GM12878 (cell line): ENCODE data around the gene BCL2L14. TPM values are rescaled to one million over a fixed set of nuclear protein-coding genes. Genes with fewer than 3 reads are reported as not detected.
A peak's percentile ranks its signal among the peaks of the same experiment; 100 is the strongest.

Source experiments
- ASH2L ChIP-seq: fragments of 300-600, 200-600 bp; sonication (generic); IDR thresholded peaks from 2 replicates; pipeline ENCODE4 v1.6.1; 2017; ENCODE audit warnings: low read depth, mild to moderate bottlenecking, borderline replicate concordance
- BCL11A ChIP-seq: IDR thresholded peaks from 2 replicates; pipeline ENCODE4 v1.6.1; 2011; ENCODE audit warnings: low read depth, low read length
- CHD1 ChIP-seq: IDR thresholded peaks from 2 replicates; pipeline ENCODE4 v1.6.1; 2012; ENCODE audit warnings: low read depth, low read length, improper control_type of control experiment
- GATAD2B ChIP-seq: fragments of 450-650 bp; conservative IDR thresholded peaks from 2 replicates; pipeline ENCODE4 v1.6.1; 2017; ENCODE audit warnings: low read depth, mild to moderate bottlenecking, moderate library complexity
- HCFC1 ChIP-seq: fragments of 150-350 bp; IDR thresholded peaks from 2 replicates; pipeline ENCODE4 v1.6.1; 2014; ENCODE audit warnings: low read length
- HDAC6 ChIP-seq: fragments of 200-600 bp; sonication (generic); IDR thresholded peaks from one replicate; pipeline ENCODE4 v1.8.0; 2017; ENCODE audit warnings: antibody characterized with exemption; ENCODE audit not compliant: unreplicated experiment
- HDGF ChIP-seq: fragments of 450-650 bp; IDR thresholded peaks from 2 replicates; pipeline ENCODE4 v1.6.1; 2016; ENCODE audit warnings: antibody characterized with exemption
- NBN ChIP-seq: fragments of 450-650 bp; IDR thresholded peaks from 2 replicates; pipeline ENCODE4 v1.6.1; 2016
- PML ChIP-seq: IDR thresholded peaks from 2 replicates; pipeline ENCODE4 v1.6.1; 2012; ENCODE audit warnings: low read length, inconsistent platforms
- RB1 ChIP-seq: fragments of 450-650 bp; formaldehyde crosslinking; IDR thresholded peaks from 2 replicates; pipeline ENCODE4 v1.6.1; 2017; ENCODE audit warnings: mild to moderate bottlenecking, borderline replicate concordance
- TBL1XR1 ChIP-seq: IDR thresholded peaks from 2 replicates; pipeline ENCODE4 v1.6.1; 2012; ENCODE audit warnings: low read depth, low read length, improper control_type of control experiment
- YBX1 ChIP-seq: fragments of 450-650 bp; IDR thresholded peaks from 2 replicates; pipeline ENCODE4 v1.6.1; 2016; ENCODE audit warnings: antibody characterized with exemption
- ZNF217 ChIP-seq: fragments of 450-650 bp; IDR thresholded peaks from 2 replicates; pipeline ENCODE4 v1.6.1; 2017; ENCODE audit warnings: antibody characterized with exemption, mild to moderate bottlenecking
- ZNF24 ChIP-seq: fragments of 450-650 bp; IDR thresholded peaks from 2 replicates; pipeline ENCODE4 v1.6.1; 2017; ENCODE audit warnings: antibody characterized with exemption, mild to moderate bottlenecking
- ZNF274 ChIP-seq: IDR thresholded peaks from one replicate; pipeline ENCODE4 v1.8.0; 2011; ENCODE audit not compliant: insufficient read length, insufficient read depth
- ZNF384 ChIP-seq: IDR thresholded peaks from 2 replicates; pipeline ENCODE4 v1.6.1; 2012; ENCODE audit warnings: low read depth, mild to moderate bottlenecking, low read length, improper control_type of control experiment, borderline replicate concordance
- polyA plus RNA-seq, 11 experiments: library from polyadenylated mRNA; depleted of rRNA in 4 of 11; unstranded in 6 of 11; stranded (reverse) in 5 of 11; fragments of >200 nt; fragmentation: Nextera tagmentation in 4 of 11; fragmentation: Illumina TruSeq in 1 of 11; extraction: Ambion mirVana in 4 of 11; extraction: Trizol in 1 of 11; gene quantifications; 1 replicate in 1 of 11; 2 replicates in 10 of 11; pipeline versions ENCODE4 v1.2.1 to v1.2.3, GENCODE V29; 2011 to 2016; ENCODE audit warnings: inconsistent platforms in 2 of 11, missing spikeins in 2 of 11, low read depth in 1 of 11
- total RNA-seq, 4 experiments: library from RNA; depleted of rRNA in 3 of 4; stranded (reverse); fragments of >200 nt in 3 of 4; fragmentation: Illumina TruSeq in 1 of 4; extraction: Trizol in 1 of 4; gene quantifications; 2 replicates each; pipeline versions ENCODE4 v1.2.1 to v1.2.3, GENCODE V29; 2013 to 2021
- TF ChIP-seq, protein P1 (sequence below): fragments of 450-650 bp; IDR thresholded peaks from 2 replicates; pipeline ENCODE4 v1.6.1; 2017; ENCODE audit warnings: mild to moderate bottlenecking, moderate library complexity
- TF ChIP-seq, protein P2 (sequence below): IDR thresholded peaks from 2 replicates; pipeline ENCODE4 v1.6.1; 2012; ENCODE audit warnings: mild to moderate bottlenecking, low read depth, low read length
- TF ChIP-seq, protein P3 (sequence below): IDR thresholded peaks from 2 replicates; pipeline ENCODE4 v1.6.1; 2011; ENCODE audit warnings: mild to moderate bottlenecking, low read depth, low read length, moderate library complexity; ENCODE audit not compliant: insufficient replicate concordance
- TF ChIP-seq, protein P4 (sequence below): fragments of 450-650 bp; IDR thresholded peaks from 2 replicates; pipeline ENCODE4 v1.6.1; 2017; ENCODE audit warnings: low read depth, mild to moderate bottlenecking, moderate library complexity

Gene BCL2L14
- total and polyA plus RNA-seq, 10 of the 15 experiments (the other 5 are each of a cell fraction or from before 2014, with no cell fraction given) = 0.59 to 2.5 (median 0.90) TPM

DNA sequence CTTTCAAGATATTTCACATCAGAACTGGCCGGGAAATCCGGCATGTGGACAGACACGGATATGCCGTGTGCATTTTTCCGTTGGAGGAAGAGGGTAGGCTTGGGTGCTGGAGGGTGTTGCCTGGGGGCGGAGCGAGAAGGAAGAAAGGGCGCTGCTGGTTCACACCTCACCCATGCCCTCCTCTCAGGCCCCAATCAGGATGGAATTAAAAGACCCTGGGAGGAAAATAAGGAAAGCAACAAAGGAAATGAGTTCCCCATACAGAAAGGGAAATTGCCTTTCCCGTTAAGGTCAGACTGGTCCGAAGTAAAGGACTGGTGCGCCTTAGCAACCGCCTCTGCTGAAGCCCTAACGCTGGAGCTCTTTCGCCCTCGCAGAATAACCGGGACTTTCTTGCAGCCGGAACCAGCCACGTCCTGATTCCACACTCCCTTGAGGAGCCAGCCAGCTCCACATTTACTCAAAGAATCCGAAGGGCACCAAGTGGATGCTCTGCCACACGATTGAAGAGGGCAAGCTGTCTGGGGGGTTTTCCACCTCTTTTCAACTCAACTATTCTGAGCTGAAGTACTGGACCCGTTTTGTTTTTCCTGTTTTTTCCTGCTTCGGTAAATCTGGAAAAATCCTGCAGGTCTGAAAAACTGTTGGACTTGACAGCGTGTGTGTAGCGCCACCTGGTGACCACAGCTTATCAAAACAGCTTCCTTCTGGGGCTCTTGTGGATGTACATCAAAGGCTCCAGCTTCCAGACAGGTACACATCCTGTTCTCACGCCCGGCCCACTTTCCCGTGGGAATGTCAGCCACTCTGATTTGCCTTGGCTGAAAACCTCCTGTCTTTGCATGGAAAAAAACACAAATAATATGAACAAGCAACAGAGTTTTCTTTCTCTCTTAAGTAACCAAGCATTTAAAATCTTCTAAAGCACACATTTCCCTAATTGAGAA is 37.6 kb upstream of the BCL2L14 start (continued):
- TF ChIP-seq, protein P1, sequence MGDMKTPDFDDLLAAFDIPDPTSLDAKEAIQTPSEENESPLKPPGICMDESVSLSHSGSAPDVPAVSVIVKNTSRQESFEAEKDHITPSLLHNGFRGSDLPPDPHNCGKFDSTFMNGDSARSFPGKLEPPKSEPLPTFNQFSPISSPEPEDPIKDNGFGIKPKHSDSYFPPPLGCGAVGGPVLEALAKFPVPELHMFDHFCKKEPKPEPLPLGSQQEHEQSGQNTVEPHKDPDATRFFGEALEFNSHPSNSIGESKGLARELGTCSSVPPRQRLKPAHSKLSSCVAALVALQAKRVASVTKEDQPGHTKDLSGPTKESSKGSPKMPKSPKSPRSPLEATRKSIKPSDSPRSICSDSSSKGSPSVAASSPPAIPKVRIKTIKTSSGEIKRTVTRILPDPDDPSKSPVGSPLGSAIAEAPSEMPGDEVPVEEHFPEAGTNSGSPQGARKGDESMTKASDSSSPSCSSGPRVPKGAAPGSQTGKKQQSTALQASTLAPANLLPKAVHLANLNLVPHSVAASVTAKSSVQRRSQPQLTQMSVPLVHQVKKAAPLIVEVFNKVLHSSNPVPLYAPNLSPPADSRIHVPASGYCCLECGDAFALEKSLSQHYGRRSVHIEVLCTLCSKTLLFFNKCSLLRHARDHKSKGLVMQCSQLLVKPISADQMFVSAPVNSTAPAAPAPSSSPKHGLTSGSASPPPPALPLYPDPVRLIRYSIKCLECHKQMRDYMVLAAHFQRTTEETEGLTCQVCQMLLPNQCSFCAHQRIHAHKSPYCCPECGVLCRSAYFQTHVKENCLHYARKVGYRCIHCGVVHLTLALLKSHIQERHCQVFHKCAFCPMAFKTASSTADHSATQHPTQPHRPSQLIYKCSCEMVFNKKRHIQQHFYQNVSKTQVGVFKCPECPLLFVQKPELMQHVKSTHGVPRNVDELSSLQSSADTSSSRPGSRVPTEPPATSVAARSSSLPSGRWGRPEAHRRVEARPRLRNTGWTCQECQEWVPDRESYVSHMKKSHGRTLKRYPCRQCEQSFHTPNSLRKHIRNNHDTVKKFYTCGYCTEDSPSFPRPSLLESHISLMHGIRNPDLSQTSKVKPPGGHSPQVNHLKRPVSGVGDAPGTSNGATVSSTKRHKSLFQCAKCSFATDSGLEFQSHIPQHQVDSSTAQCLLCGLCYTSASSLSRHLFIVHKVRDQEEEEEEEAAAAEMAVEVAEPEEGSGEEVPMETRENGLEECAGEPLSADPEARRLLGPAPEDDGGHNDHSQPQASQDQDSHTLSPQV = no peak
- TF ChIP-seq, protein P2, sequence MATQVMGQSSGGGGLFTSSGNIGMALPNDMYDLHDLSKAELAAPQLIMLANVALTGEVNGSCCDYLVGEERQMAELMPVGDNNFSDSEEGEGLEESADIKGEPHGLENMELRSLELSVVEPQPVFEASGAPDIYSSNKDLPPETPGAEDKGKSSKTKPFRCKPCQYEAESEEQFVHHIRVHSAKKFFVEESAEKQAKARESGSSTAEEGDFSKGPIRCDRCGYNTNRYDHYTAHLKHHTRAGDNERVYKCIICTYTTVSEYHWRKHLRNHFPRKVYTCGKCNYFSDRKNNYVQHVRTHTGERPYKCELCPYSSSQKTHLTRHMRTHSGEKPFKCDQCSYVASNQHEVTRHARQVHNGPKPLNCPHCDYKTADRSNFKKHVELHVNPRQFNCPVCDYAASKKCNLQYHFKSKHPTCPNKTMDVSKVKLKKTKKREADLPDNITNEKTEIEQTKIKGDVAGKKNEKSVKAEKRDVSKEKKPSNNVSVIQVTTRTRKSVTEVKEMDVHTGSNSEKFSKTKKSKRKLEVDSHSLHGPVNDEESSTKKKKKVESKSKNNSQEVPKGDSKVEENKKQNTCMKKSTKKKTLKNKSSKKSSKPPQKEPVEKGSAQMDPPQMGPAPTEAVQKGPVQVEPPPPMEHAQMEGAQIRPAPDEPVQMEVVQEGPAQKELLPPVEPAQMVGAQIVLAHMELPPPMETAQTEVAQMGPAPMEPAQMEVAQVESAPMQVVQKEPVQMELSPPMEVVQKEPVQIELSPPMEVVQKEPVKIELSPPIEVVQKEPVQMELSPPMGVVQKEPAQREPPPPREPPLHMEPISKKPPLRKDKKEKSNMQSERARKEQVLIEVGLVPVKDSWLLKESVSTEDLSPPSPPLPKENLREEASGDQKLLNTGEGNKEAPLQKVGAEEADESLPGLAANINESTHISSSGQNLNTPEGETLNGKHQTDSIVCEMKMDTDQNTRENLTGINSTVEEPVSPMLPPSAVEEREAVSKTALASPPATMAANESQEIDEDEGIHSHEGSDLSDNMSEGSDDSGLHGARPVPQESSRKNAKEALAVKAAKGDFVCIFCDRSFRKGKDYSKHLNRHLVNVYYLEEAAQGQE = no peak
- TF ChIP-seq NBN (no peak), BCL11A (no peak), HCFC1 (no peak), HDAC6 (no peak), ZNF217 (peak; percentile 45; the same call in 1 of the 2 replicates), HDGF (no peak), YBX1 (no peak), CHD1 (no peak), ASH2L (no peak), GATAD2B (peak; percentile 77), RB1 (no peak), ZNF384 (no peak), TBL1XR1 (no peak; the same call in 1 of the 2 replicates), PML (no peak; the same call in 1 of the 2 replicates), ZNF274 (no peak), ZNF24 (no peak)
- TF ChIP-seq, protein P3, sequence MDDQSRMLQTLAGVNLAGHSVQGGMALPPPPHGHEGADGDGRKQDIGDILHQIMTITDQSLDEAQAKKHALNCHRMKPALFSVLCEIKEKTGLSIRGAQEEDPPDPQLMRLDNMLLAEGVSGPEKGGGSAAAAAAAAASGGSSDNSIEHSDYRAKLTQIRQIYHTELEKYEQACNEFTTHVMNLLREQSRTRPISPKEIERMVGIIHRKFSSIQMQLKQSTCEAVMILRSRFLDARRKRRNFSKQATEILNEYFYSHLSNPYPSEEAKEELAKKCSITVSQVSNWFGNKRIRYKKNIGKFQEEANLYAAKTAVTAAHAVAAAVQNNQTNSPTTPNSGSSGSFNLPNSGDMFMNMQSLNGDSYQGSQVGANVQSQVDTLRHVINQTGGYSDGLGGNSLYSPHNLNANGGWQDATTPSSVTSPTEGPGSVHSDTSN = no peak
- TF ChIP-seq, protein P4, sequence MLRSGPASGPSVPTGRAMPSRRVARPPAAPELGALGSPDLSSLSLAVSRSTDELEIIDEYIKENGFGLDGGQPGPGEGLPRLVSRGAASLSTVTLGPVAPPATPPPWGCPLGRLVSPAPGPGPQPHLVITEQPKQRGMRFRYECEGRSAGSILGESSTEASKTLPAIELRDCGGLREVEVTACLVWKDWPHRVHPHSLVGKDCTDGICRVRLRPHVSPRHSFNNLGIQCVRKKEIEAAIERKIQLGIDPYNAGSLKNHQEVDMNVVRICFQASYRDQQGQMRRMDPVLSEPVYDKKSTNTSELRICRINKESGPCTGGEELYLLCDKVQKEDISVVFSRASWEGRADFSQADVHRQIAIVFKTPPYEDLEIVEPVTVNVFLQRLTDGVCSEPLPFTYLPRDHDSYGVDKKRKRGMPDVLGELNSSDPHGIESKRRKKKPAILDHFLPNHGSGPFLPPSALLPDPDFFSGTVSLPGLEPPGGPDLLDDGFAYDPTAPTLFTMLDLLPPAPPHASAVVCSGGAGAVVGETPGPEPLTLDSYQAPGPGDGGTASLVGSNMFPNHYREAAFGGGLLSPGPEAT = peak; percentile 87
